NAMALWA (cell line): ENCODE measurements around the gene PADI4.

Experiments
- DNase-seq: peaks from one replicate; pipeline ENCODE4 v3.0.0-alpha.2; 2015; ENCODE audit warnings: low spot score

Gene PADI4, protein sequence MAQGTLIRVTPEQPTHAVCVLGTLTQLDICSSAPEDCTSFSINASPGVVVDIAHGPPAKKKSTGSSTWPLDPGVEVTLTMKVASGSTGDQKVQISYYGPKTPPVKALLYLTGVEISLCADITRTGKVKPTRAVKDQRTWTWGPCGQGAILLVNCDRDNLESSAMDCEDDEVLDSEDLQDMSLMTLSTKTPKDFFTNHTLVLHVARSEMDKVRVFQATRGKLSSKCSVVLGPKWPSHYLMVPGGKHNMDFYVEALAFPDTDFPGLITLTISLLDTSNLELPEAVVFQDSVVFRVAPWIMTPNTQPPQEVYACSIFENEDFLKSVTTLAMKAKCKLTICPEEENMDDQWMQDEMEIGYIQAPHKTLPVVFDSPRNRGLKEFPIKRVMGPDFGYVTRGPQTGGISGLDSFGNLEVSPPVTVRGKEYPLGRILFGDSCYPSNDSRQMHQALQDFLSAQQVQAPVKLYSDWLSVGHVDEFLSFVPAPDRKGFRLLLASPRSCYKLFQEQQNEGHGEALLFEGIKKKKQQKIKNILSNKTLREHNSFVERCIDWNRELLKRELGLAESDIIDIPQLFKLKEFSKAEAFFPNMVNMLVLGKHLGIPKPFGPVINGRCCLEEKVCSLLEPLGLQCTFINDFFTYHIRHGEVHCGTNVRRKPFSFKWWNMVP

DNA sequence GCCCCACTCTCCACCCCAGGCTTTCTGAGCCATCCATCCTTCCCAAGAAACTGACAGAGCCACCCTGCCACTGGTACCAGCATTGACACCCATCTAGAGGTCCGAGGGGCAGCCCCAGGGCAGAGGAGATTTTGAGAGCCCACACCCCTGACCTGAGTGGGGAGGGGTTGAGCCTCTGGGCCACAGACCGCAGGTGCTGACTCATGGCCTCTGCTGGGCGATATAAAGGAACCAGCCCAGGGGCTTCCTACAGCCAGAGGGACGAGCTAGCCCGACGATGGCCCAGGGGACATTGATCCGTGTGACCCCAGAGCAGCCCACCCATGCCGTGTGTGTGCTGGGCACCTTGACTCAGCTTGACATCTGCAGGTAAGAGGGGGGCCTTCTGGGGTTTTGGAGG lies at the start of gene PADI4:
PADI4 (plus strand) TSS at position 252 of the 400 bp plus-strand sequence; CDS start at position 278, 26 bp downstream.
- no peak for DNase-seq

DNA sequence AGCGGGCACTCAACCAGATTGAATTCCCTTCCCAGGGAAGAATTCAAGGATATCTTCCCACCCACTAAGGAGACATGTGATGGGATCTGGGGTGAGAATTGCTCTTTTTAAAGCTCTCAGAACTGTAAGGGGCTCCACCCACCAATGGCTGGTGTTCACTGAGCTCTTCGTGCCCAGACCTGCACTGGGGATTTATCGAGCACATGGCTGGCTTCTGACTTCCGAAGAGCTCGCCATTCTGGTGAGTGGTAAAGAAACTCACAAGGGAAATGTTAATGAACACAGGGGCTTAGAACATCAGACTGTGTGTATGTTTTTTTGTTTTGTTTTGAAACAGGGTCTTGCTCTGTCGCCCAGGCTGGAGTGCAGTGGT lies 49.3 kb upstream of the PADI4 start:
- no peak for DNase-seq

DNA sequence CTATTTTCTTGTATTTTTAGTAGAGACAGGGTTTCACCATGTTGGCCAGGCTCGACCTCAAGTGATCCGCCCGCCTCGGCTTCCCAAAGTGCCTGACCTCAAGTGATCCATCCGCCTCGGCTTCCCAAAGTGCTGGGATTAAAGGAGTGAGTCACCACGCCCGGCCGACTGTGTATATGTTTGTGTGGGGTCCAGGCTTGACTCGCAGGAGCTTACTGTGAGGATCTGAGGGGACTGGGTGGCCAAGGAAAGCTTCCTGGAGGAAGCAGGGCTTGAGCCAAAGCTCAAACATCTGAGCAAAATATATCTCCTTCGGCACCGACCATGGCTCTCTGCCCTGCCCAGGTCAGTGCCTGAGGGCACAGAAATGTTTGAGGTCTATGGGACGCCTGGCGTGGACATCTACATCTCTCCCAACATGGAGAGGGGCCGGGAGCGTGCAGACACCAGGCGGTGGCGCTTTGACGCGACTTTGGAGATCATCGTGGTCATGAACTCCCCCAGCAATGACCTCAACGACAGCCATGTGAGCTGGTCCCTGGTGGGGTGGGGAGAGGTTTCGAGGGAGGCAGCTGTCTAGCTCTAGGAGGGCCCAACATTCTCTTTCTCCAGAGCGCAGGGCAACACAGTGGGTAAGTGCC lies 48.6 kb upstream of the PADI4 start:
- no peak for DNase-seq

DNA sequence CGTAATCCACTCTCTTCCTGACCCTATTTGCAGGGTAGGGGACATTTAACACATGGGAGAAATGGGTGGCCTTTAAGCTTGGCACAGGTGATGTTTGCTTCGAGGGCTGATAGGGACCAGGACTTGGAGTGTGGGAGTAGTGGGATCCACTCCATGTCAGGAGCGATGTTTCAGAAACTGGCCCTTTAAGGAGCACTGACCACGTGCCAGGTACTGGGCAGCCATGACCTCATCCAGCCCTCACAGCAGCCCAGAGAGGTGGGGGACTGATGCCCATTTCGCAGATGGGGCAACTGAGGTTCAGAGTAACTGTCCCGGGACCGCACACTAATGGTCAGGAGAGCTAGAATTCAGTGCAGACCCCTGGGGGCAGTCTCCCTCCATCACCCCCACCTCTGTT lies 47.7 kb upstream of the PADI4 start:
- no peak for DNase-seq

DNA sequence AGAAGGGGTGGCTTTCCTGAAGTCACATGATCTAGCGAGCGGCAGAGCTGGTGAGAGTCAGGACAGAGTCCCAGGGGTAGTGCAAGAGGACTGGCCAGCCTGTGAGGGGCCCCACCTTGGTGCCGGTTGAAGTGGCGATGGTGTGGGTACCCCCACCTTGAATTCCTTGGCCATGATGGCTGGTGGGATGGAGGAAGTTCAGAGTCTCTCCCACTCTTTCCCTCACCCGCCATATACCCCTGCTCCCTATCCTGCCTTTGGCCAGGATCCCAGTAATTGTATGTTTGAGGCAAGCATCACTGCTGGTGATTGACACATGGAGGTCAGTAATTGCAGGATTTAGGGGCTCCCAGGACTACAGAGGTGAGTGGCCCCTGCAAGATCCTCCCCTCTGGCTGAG lies 47.3 kb upstream of the PADI4 start:
- DNase-seq = no peak

DNA sequence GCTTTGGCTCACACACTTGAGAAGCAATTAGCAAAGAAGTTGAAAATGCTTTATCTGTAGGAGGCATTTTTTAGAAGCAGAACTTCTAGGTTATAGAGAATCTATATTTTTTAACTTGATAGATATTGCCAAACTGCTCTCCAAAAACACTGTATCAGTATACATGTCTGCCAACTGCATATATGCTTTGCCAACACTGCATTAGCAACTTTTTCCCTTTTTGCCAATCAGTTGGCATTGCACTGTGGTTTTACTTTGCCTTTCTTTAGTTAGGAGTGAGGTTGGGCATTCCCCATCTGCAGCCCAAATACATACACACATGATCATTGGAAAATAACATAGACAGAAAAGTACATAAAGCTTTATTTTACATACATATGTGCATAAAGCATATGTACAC lies 44.1 kb upstream of the PADI4 start:
- DNase-seq = no peak

DNA sequence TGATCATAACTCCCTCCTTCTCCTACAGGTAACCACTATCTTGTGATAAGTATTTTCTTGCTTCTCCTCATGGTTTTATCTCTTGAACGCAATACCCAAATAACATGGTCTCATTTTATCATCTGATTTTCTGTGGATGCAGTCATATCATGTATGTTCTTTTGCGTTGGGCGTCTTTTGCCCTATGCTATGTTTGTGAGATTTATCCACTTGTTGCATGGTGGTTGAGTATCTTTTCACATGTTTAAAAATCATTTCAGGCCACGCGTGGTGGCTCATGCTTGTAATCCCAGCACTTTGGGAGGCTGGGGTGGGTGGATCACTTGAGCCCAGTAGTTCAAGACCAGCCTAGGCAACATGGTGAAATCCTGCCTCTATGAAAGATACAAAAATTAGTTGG lies 43.5 kb upstream of the PADI4 start:
- no peak for DNase-seq

DNA sequence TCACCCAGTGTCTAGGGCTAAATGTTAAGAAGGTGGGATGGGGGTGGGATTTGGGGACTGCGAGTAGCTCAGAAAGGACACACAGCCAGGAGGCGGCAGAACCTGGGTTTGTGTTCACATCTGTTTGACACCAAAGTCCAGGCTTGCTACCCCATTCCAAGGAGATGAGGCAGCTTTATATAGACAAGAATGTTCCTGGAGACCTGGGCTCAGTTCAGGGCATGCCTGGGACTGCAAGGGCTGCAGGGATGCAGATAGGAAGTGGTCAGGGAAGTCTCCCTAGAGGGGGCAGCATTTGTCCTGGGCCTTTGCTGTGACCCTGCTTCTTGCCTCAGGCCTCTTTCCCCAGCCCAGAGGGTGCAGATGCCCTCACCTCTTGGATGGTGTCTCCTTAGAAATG lies 42.8 kb upstream of the PADI4 start:
- no peak for DNase-seq

DNA sequence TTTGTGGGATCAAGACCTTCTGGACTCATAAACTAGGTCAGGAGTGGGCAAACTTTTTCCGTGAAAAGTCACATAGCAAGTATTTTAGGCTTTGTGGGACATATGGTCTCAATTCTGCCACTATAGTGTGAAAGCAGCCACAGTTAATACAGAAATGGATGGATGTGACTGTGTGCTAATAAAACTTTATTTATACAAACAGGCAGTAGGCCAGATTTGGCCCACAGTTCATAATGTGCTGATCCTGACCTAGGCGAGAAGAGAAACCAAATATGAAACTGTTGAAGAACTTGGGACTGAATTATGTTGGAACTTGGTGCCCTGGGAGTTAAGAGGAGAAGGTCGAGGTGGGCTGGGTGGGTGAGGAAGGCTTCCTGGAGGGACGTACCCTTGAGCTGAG lies 42.0 kb upstream of the PADI4 start:
- DNase-seq = peak; percentile 30

DNA sequence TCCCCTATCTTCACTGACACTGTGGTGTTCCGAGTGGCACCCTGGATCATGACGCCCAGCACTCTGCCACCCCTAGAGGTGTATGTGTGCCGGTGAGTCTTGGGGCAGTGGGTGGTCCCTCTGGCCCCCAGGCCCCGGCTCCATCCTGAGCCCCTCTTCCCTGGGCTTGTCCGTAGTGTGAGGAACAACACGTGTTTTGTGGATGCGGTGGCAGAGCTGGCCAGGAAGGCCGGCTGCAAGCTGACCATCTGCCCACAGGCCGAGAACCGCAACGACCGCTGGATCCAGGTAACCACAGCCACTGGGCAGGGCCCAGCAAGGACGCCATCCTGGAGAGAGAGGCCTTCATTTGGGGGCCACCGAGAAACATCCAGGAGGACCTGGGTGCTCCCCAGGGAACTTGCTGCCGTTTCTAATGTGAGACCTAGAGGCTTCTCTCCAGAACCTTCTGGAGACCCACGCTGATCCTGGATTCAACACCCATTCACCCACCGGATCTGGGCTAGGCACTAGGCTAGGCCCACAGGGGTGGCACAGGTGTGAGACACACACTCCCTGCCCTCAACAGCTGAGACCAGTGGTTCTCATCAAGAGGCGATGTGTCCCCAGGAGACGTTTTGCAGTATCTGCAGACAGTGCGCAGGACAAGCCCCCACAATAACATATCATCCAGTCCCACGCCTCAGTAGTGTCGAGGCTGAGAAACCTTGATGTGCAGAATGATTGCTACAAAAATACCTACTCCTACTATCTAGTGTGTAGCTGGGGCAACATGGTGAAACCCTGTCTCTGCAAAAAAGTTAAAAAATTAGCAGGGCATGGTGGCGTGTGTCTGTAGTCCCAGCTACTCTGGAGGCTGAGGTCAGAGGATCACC lies 36.9 kb upstream of the PADI4 start:
- DNase-seq = no peak

DNA sequence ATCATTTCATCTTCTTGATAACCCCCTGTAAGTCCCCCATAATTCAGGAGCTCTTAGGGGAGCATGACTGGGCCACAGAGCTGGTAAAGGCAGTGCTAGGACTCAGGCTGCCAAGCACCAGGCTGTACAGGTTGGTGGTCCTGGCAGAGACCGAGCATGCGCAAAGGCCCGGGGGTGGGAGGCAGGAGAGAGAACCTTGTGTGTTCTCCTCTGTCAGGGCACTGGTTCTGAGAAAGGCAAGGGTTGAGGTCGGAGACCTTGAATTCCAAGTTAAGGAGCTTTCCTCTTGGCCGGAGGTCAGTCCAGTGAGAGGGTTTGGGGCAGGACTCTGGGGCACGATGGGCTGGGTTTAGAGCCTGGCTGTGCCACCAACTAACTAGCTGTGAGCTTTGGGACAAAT lies 35.9 kb upstream of the PADI4 start:
- DNase-seq = no peak

DNA sequence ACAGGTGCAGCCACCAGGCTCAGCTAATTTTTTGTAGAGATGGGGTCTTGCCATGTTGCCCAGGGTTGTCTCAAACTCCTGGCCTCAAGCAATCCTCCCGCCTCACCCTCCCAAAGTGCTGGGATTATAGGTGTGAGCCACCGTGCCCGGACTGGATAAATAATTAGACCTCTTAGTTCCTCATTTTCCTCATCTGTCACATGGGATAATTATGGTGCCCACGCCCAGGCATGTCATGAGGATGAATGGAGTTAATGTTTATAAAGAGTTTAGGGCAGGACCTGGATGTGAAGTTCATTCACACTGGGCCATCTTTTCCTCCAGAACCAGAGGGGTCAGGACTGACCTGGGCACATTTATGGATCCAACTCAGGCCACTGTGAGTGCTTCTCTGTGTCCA lies 35.4 kb upstream of the PADI4 start:
- no peak for DNase-seq

DNA sequence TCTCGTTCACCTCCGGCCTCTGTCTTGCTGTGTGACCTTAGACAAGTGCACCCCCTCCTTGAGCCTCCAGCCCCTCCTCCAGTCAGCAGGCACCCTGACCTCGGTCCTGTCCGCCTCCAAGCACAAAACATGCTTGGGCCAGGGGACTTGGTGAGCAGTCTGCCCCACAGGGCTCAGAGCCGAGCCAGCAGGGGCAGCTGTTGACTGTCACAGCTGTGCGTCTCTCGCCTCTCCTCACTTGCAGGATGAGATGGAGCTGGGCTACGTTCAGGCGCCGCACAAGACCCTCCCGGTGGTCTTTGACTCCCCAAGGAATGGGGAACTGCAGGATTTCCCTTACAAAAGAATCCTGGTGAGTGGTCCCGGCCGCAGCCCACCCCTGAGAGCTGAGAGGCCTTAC lies 34.9 kb upstream of the PADI4 start:
- DNase-seq = no peak

DNA sequence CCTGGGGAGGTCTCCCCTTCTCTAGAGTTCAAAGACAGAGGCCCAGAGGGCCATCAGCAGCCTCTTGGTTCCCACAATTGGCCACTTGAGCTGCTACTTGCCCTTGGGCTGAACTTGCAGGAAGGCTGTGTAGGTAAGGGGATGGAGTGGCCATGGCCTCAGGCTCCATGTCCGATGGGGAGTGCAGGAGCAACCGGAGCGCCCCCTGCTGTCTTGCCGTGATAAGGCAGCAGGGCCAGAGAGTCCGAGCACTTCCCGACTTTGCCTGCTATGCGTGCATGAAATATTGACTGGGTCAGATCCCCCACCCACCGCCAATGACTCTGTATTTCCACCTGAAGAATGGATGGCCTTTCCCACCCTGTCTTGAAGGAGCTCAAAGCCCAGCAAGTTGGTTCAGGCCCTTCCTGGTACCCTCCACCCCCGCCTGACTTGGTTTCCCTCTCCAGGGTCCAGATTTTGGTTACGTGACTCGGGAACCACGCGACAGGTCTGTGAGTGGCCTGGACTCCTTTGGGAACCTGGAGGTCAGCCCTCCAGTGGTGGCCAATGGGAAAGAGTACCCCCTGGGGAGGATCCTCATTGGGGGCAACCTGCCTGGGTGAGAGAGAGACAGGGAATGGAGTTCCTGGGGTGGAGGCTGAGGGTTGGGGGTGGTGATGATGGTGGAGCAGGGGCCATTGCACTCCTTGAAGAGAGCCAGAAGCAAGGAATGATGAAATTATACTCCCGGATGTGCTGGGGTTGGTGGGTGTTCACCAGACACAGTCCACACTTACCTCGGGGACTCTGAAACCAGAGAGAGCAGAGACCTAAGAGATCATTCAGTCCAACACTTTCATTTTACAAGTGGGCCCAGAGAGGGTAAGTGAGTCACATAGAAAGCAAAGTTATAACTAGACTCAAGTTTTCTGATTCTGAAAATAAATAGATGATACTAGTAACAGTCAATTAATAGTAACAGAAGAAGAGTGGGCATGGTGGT lies 33.5 kb upstream of the PADI4 start:
- peak; percentile 57 for DNase-seq

DNA sequence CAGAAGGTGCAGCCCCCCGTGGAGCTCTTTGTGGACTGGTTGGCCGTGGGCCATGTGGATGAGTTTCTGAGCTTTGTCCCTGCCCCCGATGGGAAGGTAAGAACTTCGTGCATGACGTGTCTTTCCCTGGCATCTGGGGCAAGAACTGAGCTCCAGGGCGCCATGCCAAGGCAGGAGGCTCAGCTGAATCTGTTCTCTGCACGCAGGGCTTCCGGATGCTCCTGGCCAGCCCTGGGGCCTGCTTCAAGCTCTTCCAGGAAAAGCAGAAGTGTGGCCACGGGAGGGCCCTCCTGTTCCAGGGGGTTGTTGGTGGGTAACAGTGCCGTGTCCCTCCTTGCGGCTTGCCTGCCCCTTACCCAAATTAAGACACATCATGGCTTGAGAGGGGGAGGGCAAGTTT lies 31.4 kb upstream of the PADI4 start:
- DNase-seq = no peak

DNA sequence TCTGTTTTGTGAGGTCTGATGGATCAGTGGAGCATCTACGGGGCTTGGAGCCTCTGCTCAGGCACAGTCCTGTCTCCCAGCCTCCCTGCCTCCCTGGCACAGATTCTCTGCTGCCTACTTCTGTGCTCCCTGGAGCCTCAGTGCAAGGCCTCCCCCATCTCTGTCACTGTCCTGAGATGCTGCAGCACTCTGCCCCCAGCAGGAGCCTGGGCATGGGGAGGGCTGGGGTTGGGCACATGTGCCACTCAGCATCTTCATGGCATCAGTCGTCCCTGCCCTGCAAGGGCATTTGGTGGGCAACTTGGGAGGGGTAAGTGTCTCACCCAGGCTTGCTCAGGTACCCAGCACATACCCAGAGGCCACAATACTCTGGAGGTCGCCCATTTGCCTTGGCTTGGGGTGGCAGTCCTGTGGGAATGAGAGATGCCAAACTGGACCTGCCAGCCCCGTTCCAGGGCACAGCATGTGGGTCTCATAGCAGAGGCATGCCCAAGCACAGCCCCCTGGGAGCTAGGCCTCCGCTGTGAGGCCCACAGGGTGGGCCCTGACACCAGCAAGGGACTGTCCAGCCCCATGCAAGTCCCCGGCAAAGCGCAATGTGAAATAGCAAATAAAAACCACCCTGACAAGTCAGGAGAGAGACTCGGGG lies 30.4 kb upstream of the PADI4 start:
- DNase-seq = no peak

DNA sequence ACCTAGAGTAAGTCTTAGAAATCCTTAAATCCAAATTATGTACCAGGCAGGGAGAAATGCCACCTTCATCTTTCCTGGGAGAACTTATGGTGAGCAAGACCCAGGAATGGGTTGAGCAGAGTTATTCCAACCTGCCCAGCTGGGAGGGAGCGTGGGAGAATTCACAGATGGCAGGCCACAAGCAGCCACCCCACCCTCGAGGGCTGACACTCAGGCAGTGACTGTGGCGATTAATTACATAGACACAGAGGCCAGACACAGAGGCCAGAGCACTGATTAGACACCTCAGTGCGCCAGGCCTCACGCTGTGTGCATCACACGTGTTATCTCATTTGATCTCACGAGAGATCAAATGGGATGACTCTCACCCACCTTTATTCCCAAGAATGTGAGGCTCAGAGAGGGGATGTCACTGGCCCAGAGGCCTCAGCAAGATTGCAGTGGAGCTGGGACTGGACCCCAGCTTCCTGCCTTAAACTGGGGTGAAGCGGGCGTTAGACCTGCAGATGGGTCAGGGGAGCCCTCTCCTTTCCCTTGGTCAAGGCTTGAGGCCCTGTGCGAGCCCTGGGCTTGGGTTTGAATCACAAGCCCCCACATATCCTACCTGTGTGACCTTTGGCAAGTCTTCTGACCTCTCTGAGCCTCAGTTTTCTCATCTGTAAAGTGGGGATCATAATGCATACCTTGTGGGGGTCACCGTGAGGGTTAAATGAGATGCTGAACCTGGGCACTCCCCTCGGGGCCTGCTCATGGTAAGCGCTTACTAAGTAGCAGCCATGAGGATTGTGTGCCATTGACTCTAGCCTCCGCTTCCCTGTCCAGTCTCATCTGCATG lies 28.8 kb upstream of the PADI4 start:
- DNase-seq = no peak

DNA sequence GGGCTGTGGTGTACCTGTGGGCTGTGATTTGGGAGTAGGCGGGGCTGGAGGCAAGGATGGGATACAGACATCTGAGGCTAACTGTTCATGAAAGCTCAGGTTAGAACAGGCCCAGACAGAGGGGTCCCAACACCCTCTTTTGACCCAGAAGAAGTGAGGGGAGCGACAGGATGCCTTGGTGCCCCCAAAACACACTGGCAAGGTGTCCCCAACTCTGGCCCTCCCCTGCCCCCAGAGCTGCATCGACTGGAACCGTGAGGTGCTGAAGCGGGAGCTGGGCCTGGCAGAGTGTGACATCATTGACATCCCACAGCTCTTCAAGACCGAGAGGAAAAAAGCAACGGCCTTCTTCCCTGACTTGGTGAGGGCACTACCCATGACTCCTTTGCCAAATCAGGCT lies 27.6 kb upstream of the PADI4 start:
- no peak for DNase-seq

DNA sequence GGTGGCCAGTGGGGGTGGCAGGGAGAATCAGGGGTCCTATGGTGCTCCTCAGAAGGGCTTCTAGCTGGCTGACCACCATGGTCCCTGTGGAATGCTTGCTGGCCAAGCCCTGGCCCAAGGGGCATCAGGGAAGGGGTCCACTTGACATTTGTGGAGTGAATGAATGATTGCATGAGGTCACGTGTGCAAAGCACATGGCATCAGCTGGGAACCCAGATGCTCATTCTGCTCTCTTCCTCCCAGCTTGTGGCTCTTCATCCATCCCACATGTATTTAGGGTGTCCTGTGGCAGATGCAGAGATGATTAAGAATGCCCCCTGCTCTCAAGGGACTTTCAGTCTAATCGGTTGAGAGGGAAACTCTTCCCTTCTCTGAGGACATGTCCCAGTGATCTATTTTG lies 27.1 kb upstream of the PADI4 start:
- DNase-seq = no peak

DNA sequence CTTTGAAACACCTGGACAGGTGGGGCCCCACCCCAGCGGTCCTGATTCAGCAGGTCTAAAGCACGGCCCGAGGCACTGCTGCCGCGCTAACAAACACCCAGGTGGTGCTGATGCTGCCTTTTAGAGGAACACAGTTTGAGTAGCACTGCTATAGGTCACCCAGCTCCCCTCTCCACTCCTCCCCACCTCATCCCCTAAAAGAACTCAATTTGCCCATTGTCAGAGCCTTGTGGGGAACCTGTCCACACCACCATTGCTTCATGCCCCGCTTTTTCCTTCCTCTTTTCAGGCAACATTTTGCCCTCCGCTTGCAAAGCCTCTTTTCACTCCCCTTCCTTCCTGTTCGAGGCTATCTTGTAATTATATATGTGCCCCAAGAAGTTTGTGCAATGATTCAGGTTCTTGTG lies 26.2 kb upstream of the PADI4 start:
- no peak for DNase-seq
